ENCODE measurements around the gene SRPK2. TPM values are rescaled to one million over a fixed set of nuclear protein-coding genes. Genes with fewer than 3 reads are reported as not detected.

Gene SRPK2
- total and polyA plus RNA-seq, 2 donors (not counting 1 experiment from before 2014, with no cell fraction given), result 15.2 to 108 TPM

DNA sequence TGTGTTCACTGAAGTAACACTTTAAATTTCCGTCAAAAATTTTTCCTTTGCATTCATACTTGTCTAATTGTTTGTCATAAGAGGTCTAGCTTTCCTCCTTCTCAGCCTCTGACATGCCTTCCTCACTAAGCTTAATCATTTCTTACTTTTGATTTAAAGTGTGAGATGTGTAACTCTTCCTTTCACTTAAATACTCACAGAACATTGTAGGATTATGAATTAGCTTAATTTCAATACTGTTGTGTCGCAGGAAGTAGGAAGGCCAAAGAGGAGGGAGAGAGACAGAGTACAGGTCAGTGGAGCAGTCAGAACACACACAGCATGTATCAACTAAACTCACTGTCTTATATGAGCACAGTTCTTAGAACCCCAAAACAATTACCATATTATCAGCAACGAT, 99.0 kb downstream of the SRPK2 start:
- Histone ChIP-seq H3K9me3 (ENCODE audit: control extremely low read depth in 1 of 3, control insufficient read depth in 2 of 3, insufficient read depth in 1 of 3, low read length in 2 of 3) (peaks cover 0 to 5% (median 0%) of the 10 kb centered on the region in 3 donors), H3K27me3 (replicated peaks in 1 of 4; ENCODE audit: control extremely low read depth in 1 of 4, control insufficient read depth in 3 of 4, insufficient read depth in 4 of 4, low read length in 3 of 4) (no peaks in the 10 kb centered on the region), H3K27ac (ENCODE audit: low read length in 2 of 2) (no peak overlapping the region), H3K4me3 (ENCODE audit: control extremely low read depth in 1 of 5, extremely low read depth in 1 of 5, insufficient read depth in 1 of 5, low read depth in 2 of 5, low read length in 4 of 5) (no peak overlapping the region), H3K4me1 (ENCODE audit: control insufficient read depth in 2 of 2, insufficient read depth in 2 of 2, low read length in 2 of 2) (no peaks in the 10 kb centered on the region), H3K9ac (ENCODE audit: low read length) (no peak overlapping the region), H3K79me2 (ENCODE audit: control insufficient read depth, insufficient read depth, low read length) (peaks cover 94% of the 10 kb centered on the region), H3K4me2 (replicated peaks; ENCODE audit: low read depth, low read length, poor library complexity, severe bottlenecking) (no peak overlapping the region), H4K20me1 (ENCODE audit: control insufficient read depth, insufficient read depth, low read length, poor library complexity, severe bottlenecking) (peaks cover 32% of the 10 kb centered on the region), H3K36me3 (replicated peaks in 1 of 2; ENCODE audit: control extremely low read depth in 1 of 2, control insufficient read depth in 1 of 2, extremely low read depth in 1 of 2, insufficient read depth in 2 of 2, low read length in 1 of 2) (peaks cover 0 to 2% of the 10 kb centered on the region in 2 experiments), H2AFZ (ENCODE audit: insufficient read depth, low read depth, low read length, poor library complexity, severe bottlenecking) (no peak overlapping the region)
- DNase-seq (no peak), ATAC-seq (ENCODE audit: low read depth) (no peak)
- Mint-ChIP-seq H3K27me3 (no peaks in the 10 kb centered on the region), H3K4me1 (peaks cover 30% of the 10 kb centered on the region), H3K4me3 (no peak overlapping the region), H3K27ac (no peak overlapping the region), H3K9me3 (ENCODE audit: insufficient read depth) (no peaks in the 10 kb centered on the region)
- ChIA-PET CTCF (no interaction called here), POLR2A (no interaction called here)
- 70% methylated on average over 2 of the region's 3 CpGs for WGBS (ENCODE audit: insufficient coverage)
- intact Hi-C loops (cut with micrococcal nuclease), result no loop called here
- TF ChIP-seq EZH2 (IDR thresholded peaks at IDR 0.05; ENCODE audit: borderline replicate concordance, insufficient read depth, low read depth, low read length, poor library complexity, severe bottlenecking), result no peak
- TF ChIP-seq, protein P1, sequence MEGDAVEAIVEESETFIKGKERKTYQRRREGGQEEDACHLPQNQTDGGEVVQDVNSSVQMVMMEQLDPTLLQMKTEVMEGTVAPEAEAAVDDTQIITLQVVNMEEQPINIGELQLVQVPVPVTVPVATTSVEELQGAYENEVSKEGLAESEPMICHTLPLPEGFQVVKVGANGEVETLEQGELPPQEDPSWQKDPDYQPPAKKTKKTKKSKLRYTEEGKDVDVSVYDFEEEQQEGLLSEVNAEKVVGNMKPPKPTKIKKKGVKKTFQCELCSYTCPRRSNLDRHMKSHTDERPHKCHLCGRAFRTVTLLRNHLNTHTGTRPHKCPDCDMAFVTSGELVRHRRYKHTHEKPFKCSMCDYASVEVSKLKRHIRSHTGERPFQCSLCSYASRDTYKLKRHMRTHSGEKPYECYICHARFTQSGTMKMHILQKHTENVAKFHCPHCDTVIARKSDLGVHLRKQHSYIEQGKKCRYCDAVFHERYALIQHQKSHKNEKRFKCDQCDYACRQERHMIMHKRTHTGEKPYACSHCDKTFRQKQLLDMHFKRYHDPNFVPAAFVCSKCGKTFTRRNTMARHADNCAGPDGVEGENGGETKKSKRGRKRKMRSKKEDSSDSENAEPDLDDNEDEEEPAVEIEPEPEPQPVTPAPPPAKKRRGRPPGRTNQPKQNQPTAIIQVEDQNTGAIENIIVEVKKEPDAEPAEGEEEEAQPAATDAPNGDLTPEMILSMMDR (IDR thresholded peaks at IDR 0.05), result no peak

DNA sequence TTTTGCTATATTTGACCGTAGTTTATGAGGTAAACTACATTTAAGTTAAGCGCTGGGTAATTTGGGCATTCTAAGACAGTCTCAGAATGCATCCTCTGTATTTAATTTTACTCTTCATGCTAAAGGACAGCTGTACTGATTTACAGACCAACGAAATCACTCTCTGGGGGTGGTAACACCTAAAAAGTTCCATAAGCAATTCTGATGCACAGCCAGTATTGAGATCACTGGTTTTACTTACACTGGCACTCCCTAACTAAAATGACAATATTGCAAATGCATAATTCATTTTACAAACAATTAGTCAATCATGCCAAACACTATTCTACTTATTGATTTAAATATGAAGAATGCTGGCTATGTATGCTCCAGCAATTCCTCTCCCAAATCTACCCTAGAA, 102.3 kb downstream of the SRPK2 start:
- DNase-seq, result no peak
- H4K20me1 ChIP-seq (ENCODE audit: control insufficient read depth, insufficient read depth, low read length, poor library complexity, severe bottlenecking), result peaks cover 32% of the 10 kb centered on the region
- Mint-ChIP-seq H3K27me3 (no peaks in the 10 kb centered on the region), H3K4me3 (no peak overlapping the region), H3K27ac (no peak overlapping the region), H3K4me1 (peaks cover 32% of the 10 kb centered on the region), H3K9me3 (ENCODE audit: insufficient read depth) (no peaks in the 10 kb centered on the region)
- intact Hi-C loops (cut with micrococcal nuclease), result no loop called here
- no peak overlapping the region for H3K4me3 ChIP-seq (ENCODE audit: control extremely low read depth in 1 of 5, extremely low read depth in 1 of 5, insufficient read depth in 1 of 5, low read depth in 2 of 5, low read length in 4 of 5)
- ChIA-PET CTCF (no interaction called here), POLR2A (no interaction called here)
- no peak for TF ChIP-seq EZH2 (IDR thresholded peaks at IDR 0.05; ENCODE audit: borderline replicate concordance, insufficient read depth, low read depth, low read length, poor library complexity, severe bottlenecking)
- no peak for ATAC-seq (ENCODE audit: low read depth)
- H3K27ac ChIP-seq (ENCODE audit: low read length in 2 of 2), result no peak overlapping the region
- H3K4me1 ChIP-seq (ENCODE audit: control insufficient read depth in 2 of 2, insufficient read depth in 2 of 2, low read length in 2 of 2), result no peaks in the 10 kb centered on the region
- no peaks in the 10 kb centered on the region for H3K27me3 ChIP-seq (replicated peaks in 1 of 4; ENCODE audit: control extremely low read depth in 1 of 4, control insufficient read depth in 3 of 4, insufficient read depth in 4 of 4, low read length in 3 of 4)
- no peak overlapping the region for H2AFZ ChIP-seq (ENCODE audit: insufficient read depth, low read depth, low read length, poor library complexity, severe bottlenecking)
- H3K4me2 ChIP-seq (replicated peaks; ENCODE audit: low read depth, low read length, poor library complexity, severe bottlenecking), result no peak overlapping the region
- WGBS (ENCODE audit: insufficient coverage), result 100% methylated on average over 1 of the region's 3 CpGs
- no peak overlapping the region for H3K9ac ChIP-seq (ENCODE audit: low read length)
- H3K79me2 ChIP-seq (ENCODE audit: control insufficient read depth, insufficient read depth, low read length), result peaks cover 95% of the 10 kb centered on the region
- H3K9me3 ChIP-seq (ENCODE audit: control extremely low read depth in 1 of 3, control insufficient read depth in 2 of 3, insufficient read depth in 1 of 3, low read length in 2 of 3), result peaks cover 0 to 5% (median 0%) of the 10 kb centered on the region in 3 donors
- H3K36me3 ChIP-seq (replicated peaks in 1 of 2; ENCODE audit: control extremely low read depth in 1 of 2, control insufficient read depth in 1 of 2, extremely low read depth in 1 of 2, insufficient read depth in 2 of 2, low read length in 1 of 2), result peaks cover 0 to 4% of the 10 kb centered on the region in 2 experiments
